CD4-positive, alpha-beta T cell (primary cell): ENCODE data around the gene CASS4. TPM values are rescaled to one million over a fixed set of nuclear protein-coding genes. Genes with fewer than 3 reads are reported as not detected.

Source experiments
- ATAC-seq: fragments of 200-7000 bp; cut with Tn5 transposase; one replicate; pipeline ENCODE4 v1.10.0; 2022; ENCODE audit warnings: mild to moderate bottlenecking; ENCODE audit not compliant: poor library complexity
- CTCF ChIA-PET: fragments of 350-600 bp; sonication (Branson Sonifier 250); formaldehyde crosslinking; loops from one replicate; lab custom pipeline; 2021; ENCODE audit warnings: antibody characterized with exemption, inconsistent platforms; lab: Charles Lee
- POLR2A ChIA-PET: fragments of 350-600 bp; sonication (Branson Sonifier 250); formaldehyde crosslinking; loops from one replicate; lab custom pipeline; 2021; ENCODE audit warnings: antibody characterized with exemption, inconsistent platforms; lab: Charles Lee
- DNase-seq, 14 experiments: peaks; one replicate each; pipeline ENCODE4 v3.0.0-alpha.2; 2013 to 2020; ENCODE audit warnings: mixed read lengths in 2 of 14
- H3K27ac ChIP-seq, 2 donors: one replicate each; pipeline versions ENCODE4 v1.5.1 to v1.7.0; 2013; ENCODE audit warnings: low read length in 2 of 2, low read depth in 1 of 2, mild to moderate bottlenecking in 1 of 2
- H3K27me3 ChIP-seq, 2 experiments: 1 replicate in 1 of 2; 2 replicates in 1 of 2; pipeline versions ENCODE4 v1.6.1 to v1.7.0; 2013; ENCODE audit warnings: low read length in 2 of 2, control low read depth in 1 of 2, mild to moderate bottlenecking in 1 of 2, moderate library complexity in 1 of 2; ENCODE audit not compliant: insufficient read depth in 2 of 2, control insufficient read depth in 1 of 2
- H3K36me3 ChIP-seq: one replicate; pipeline ENCODE4 v1.6.1; 2013; ENCODE audit warnings: low read length, control low read depth; ENCODE audit not compliant: insufficient read depth
- H3K4me1 ChIP-seq: one replicate; pipeline ENCODE4 v1.6.1; 2013; ENCODE audit warnings: low read length, control low read depth; ENCODE audit not compliant: insufficient read depth
- H3K4me3 ChIP-seq: one replicate; pipeline ENCODE4 v1.5.1; 2013; ENCODE audit warnings: mild to moderate bottlenecking, low read length, moderate library complexity
- H3K9me3 ChIP-seq, 2 experiments: 1 replicate in 1 of 2; 2 replicates in 1 of 2; pipeline versions ENCODE4 v1.6.1 to v1.7.0; 2013; ENCODE audit warnings: low read length in 2 of 2, mild to moderate bottlenecking in 2 of 2, control low read depth in 1 of 2, moderate library complexity in 1 of 2; ENCODE audit not compliant: control insufficient read depth in 1 of 2, insufficient read depth in 1 of 2
- H3K27ac Mint-ChIP-seq: one replicate; pipeline ENCODE4 v1.8.0; 2020; ENCODE audit warnings: mixed read lengths
- H3K27me3 Mint-ChIP-seq: one replicate; pipeline ENCODE4 v1.8.0; 2021; ENCODE audit warnings: mixed read lengths
- H3K36me3 Mint-ChIP-seq: one replicate; pipeline ENCODE4 v1.8.0; 2021; ENCODE audit warnings: low read depth, mixed read lengths
- H3K4me1 Mint-ChIP-seq: one replicate; pipeline ENCODE4 v1.8.0; 2021; ENCODE audit warnings: low read depth, mixed read lengths
- H3K4me3 Mint-ChIP-seq: one replicate; pipeline ENCODE4 v1.8.0; 2020; ENCODE audit warnings: mild to moderate bottlenecking, mixed read lengths
- H3K9me3 Mint-ChIP-seq: one replicate; pipeline ENCODE4 v1.8.0; 2020; ENCODE audit warnings: mixed read lengths
- intact Hi-C, 2 experiments: fragments of 100-400 bp; cut with DNase I in 1 of 2; cut with micrococcal nuclease in 1 of 2; formaldehyde crosslinking; loops; one replicate each; pipeline versions ENCODE4 v1.15.1 to v1.9.0; 2023 to 2025; cut with DNase I, micrococcal nuclease
- total RNA-seq, 174 experiments: library from RNA in 2 of 174; stranded (reverse) in 2 of 174; gene quantifications; one replicate each; pipeline ENCODE4 v1.2.3 and lab custom pipeline; 2021 to 2026
- TF ChIP-seq, protein P1 (sequence below): fragments of 200-600 bp; IDR thresholded peaks from one replicate; pipeline ENCODE4 v1.8.0; 2022; ENCODE audit warnings: antibody characterized with exemption, mild to moderate bottlenecking

Gene CASS4
- total RNA-seq, 2 experiments from 2014 or later, result 37.0 to 39.8 TPM

DNA sequence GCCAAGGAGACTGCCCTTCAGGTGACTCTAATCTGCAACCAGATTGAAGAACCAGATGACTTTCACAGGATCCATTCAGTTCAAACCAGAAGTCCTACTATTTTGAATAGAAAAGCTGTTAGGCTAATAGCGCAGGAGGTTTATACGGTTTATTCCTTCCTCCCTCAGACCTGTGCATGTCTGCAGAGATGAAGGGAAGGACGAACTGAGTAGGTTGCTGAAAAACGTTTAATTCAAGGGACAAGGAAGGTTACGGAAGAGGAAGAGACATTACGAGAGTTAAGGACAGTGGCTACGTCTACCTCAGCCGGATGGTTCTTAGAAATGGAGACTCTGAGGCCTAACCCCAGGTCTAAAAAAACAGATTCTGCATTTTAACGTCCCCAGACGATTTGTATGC lies 21.0 kb upstream of the CASS4 start:
- no peak overlapping the region for H3K27ac Mint-ChIP-seq

DNA sequence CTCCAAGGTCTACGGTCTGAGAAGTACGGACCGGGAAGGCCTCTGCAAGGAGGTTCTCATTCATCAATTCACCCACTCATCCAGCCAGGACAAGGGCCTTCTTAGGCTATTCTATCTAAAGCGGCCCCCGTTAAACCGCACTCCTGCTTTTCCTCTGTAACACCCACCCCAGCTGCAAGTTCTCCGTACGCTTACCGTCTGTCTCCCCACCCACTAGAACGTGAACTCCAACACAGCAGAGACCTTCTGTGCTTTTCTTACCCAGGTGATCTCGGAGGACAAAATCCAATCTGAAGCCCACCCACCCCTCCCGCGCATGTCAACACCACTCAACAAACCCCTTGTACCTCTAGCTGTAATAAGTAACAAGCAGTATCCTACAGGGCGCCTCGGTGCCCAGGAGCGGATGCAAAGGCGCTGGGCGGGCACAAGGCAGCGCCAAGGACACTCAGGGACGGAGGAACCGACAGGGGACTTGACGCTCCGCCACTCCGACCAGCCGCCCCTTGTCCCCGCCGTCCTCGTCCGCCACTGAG lies 20.4 kb upstream of the CASS4 start:
- Mint-ChIP-seq H3K9me3 (no peaks in the 10 kb centered on the region), H3K27me3 (no peaks in the 10 kb centered on the region), H3K4me1 (peaks cover 28% of the 10 kb centered on the region), H3K4me3 (no peak overlapping the region), H3K27ac (no peak overlapping the region), H3K36me3 (peaks cover 23% of the 10 kb centered on the region)
- ChIA-PET CTCF (interaction anchor here (1.0 to 1.4 kb wide), 2 partner anchors 9 to 77 kb away, joined by 4 to 6 read pairs; partner anchors contain the start of gene RTF2), POLR2A (interaction anchor here (0.7 to 3.1 kb wide), 19 partner anchors 9 to 1236 kb away, joined by 3 to 45 read pairs (median 5); partner anchors contain the start of genes CASS4, FAM210B and RTF2)
- peak; percentile 9 for ATAC-seq
- no peaks in the 10 kb centered on the region for H3K27me3 ChIP-seq
- H3K36me3 ChIP-seq, result peaks cover 15% of the 10 kb centered on the region
- intact Hi-C loops, result loop anchor here (1.0 to 10.0 kb wide), 6 partner anchors 21 to 2003 kb away; partner anchors contain the start of genes CASS4 (in 1 of the 2), RAE1 (in 1 of the 2) and RTF2 (in 1 of the 2)
- H3K4me1 ChIP-seq, result peaks cover 24% of the 10 kb centered on the region
- H3K4me3 ChIP-seq, result peak overlapping the region; percentile 88
- TF ChIP-seq, protein P1, sequence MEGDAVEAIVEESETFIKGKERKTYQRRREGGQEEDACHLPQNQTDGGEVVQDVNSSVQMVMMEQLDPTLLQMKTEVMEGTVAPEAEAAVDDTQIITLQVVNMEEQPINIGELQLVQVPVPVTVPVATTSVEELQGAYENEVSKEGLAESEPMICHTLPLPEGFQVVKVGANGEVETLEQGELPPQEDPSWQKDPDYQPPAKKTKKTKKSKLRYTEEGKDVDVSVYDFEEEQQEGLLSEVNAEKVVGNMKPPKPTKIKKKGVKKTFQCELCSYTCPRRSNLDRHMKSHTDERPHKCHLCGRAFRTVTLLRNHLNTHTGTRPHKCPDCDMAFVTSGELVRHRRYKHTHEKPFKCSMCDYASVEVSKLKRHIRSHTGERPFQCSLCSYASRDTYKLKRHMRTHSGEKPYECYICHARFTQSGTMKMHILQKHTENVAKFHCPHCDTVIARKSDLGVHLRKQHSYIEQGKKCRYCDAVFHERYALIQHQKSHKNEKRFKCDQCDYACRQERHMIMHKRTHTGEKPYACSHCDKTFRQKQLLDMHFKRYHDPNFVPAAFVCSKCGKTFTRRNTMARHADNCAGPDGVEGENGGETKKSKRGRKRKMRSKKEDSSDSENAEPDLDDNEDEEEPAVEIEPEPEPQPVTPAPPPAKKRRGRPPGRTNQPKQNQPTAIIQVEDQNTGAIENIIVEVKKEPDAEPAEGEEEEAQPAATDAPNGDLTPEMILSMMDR, result no peak
- peak overlapping the region; percentile 89 to 93 for H3K27ac ChIP-seq
- H3K9me3 ChIP-seq, result no peaks in the 10 kb centered on the region
- DNase-seq, result peak in 1 of 14 experiments; percentile 7

More for the DNA sequence above, 21.0 kb upstream of the CASS4 start:
- ChIA-PET CTCF (no interaction called here), POLR2A (interaction anchor here (1.3 to 3.1 kb wide), 2 partner anchors 10 to 32 kb away, joined by 4 to 40 read pairs; partner anchors contain the start of gene FAM210B)
- Mint-ChIP-seq H3K4me1 (peaks cover 27% of the 10 kb centered on the region), H3K27me3 (no peaks in the 10 kb centered on the region), H3K36me3 (peaks cover 19% of the 10 kb centered on the region), H3K4me3 (no peak overlapping the region), H3K9me3 (no peaks in the 10 kb centered on the region)
- Histone ChIP-seq H3K36me3 (peaks cover 9% of the 10 kb centered on the region), H3K27ac (no peak overlapping the region), H3K27me3 (no peaks in the 10 kb centered on the region), H3K4me3 (peak overlapping the region; percentile 88), H3K4me1 (peaks cover 24% of the 10 kb centered on the region), H3K9me3 (no peaks in the 10 kb centered on the region)
- intact Hi-C loops, result loop anchor here in 1 of 2 experiments (1.0 to 10.0 kb wide), 3 partner anchors 30 to 2004 kb away; partner anchors contain the start of gene RAE1
- DNase-seq (no peak), ATAC-seq (no peak)
- TF ChIP-seq, protein P1, result no peak

DNA sequence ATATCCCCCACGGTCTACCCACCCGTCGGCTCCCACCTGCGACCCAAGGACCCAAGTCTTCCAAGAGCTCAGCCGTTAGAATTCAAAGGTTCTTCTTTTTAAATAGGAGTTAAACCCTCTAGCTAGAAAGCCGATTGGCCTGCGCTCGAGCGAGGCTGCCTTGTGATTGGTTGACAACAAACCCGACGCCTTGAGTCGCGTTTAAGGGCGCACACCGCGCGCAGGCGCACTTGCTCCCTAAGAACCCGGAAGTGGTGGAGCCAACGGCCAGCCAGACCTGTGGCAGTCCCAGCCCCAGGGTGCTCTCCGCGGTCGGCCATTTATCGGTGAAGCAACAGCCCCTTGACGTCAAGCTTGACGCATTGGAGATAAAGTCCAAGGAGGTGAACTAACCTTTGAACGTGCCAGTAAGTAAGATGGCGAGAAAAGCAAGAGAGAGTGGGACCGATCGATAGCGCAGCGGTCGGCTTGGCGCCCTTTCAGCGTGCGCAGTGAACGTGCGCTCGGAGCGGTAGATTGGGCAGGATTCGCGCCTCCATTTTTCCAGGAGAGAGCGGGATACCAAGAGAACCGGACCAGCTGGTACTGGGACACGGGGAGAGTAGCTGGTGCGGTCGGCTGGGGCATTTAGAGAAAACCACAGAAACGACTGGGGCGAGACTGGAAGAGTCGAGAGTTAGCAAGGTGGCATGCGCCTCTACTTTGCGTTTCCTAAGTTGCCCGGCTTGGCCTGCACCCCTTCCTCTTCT lies 19.8 kb upstream of the CASS4 start, which contains the start of the genes AURKA and CSTF1:
TSS of gene AURKA (minus strand) at position 84 of the 749 bp plus-strand sequence. CDS start 4,018 bp downstream, outside the sequence.
TSS of gene CSTF1 (plus strand) at position 514 of the 749 bp plus-strand sequence. CDS start 2,908 bp downstream, outside the sequence.
- Histone ChIP-seq H3K36me3 (peaks cover 22% of the 10 kb centered on the region), H3K4me3 (peak within 1 kb of the TSS; percentile 88), H3K4me1 (peaks cover 24% of the 10 kb centered on the region), H3K27me3 (no peaks in the 10 kb centered on the region), H3K27ac (peak within 1 kb of the TSS; percentile 89 to 93), H3K9me3 (no peaks in the 10 kb centered on the region)
- ATAC-seq (peak; percentile 83), DNase-seq (peak; percentile 98 to 100 (median 99))
- peaks cover 28% of the 10 kb centered on the region for H3K4me1 Mint-ChIP-seq
- POLR2A ChIA-PET, result interaction anchor here (0.7 to 3.1 kb wide), 21 partner anchors 9 to 1235 kb away, joined by 3 to 45 read pairs (median 4); partner anchors contain the start of genes CASS4, FAM210B and RTF2
- H3K27ac Mint-ChIP-seq, result no peak within 1 kb of the TSS
- H3K36me3 Mint-ChIP-seq, result peaks cover 29% of the 10 kb centered on the region
- TF ChIP-seq, protein P1, result no peak
- H3K4me3 Mint-ChIP-seq, result no peak within 1 kb of the TSS
- H3K9me3 Mint-ChIP-seq, result no peaks in the 10 kb centered on the region
- no peaks in the 10 kb centered on the region for H3K27me3 Mint-ChIP-seq
- CTCF ChIA-PET, result interaction anchor here (1.0 to 1.4 kb wide), 2 partner anchors 9 to 76 kb away, joined by 4 to 6 read pairs; partner anchors contain the start of gene RTF2
- intact Hi-C loops, result loop anchor here (1.0 to 10.0 kb wide), 5 partner anchors 20 to 2002 kb away; partner anchors contain the start of genes CASS4 (in 1 of the 2), RAE1 (in 1 of the 2) and RTF2 (in 1 of the 2)
